K562 (cell line): Measurements from ENCODE around the gene SLC35G2. TPM values are rescaled to one million over a fixed set of nuclear protein-coding genes. Genes with fewer than 3 reads are reported as not detected.

Source experiments
- ATF7 ChIP-seq: fragments of 450-650 bp; IDR thresholded peaks from 2 replicates; pipeline ENCODE4 v1.7.1; 2014; ENCODE audit warnings: mild to moderate bottlenecking, moderate library complexity
- BCL6 ChIP-seq: fragments of 250-450 bp; sonication (Bioruptor Pico); IDR thresholded peaks from 2 replicates; pipeline ENCODE4 v1.4.0; 2020
- BRD9 ChIP-seq: fragments of 450-650 bp; IDR thresholded peaks from 2 replicates; pipeline ENCODE4 v1.6.1; 2018; ENCODE audit warnings: low read depth; ENCODE audit not compliant: partially characterized antibody
- CREB1 ChIP-seq, 2 experiments: sonication (generic) in 1 of 2; formaldehyde crosslinking in 1 of 2; IDR thresholded peaks; 2 replicates each; pipeline versions ENCODE4 v1.6.1 to v1.8.0; 2012 to 2022; ENCODE audit warnings: inconsistent platforms in 1 of 2, mild to moderate bottlenecking in 1 of 2, missing genetic modification reagents in 1 of 2, moderate library complexity in 1 of 2
- CTCFL ChIP-seq: IDR thresholded peaks from 2 replicates; pipeline ENCODE4 v1.6.1; 2011; ENCODE audit warnings: borderline replicate concordance, low read depth, mild to moderate bottlenecking, moderate library complexity, low read length; ENCODE audit not compliant: insufficient read depth, poor library complexity, severe bottlenecking
- FOXA3 ChIP-seq, 2 experiments: fragments of 450-650 bp in 1 of 2; sonication (generic) in 1 of 2; formaldehyde crosslinking; IDR thresholded peaks in 1 of 2; conservative IDR thresholded peaks in 1 of 2; 2 replicates each; pipeline versions ENCODE4 v1.4.0 to v1.8.0; 2020 to 2022; ENCODE audit warnings: mild to moderate bottlenecking in 2 of 2, missing genetic modification reagents in 1 of 2
- HNRNPLL ChIP-seq: fragments of 200-400 bp; formaldehyde crosslinking; IDR thresholded peaks from 2 replicates; pipeline ENCODE4 v1.6.1; 2017; ENCODE audit warnings: low read length, low read depth, mild to moderate bottlenecking; ENCODE audit not compliant: poor library complexity, severe bottlenecking
- IRF2 ChIP-seq: sonication (generic); formaldehyde crosslinking; IDR thresholded peaks from 2 replicates; pipeline ENCODE4 v1.8.1; 2022; ENCODE audit warnings: mild to moderate bottlenecking, missing genetic modification reagents
- KDM2B ChIP-seq: fragments of 250-450 bp; sonication (Bioruptor Pico); IDR thresholded peaks from 2 replicates; pipeline ENCODE4 v1.8.0; 2021; ENCODE audit warnings: mild to moderate bottlenecking, moderate library complexity
- NCOA6 ChIP-seq: fragments of 450-650 bp; IDR thresholded peaks from 2 replicates; pipeline ENCODE4 v1.6.1; 2017; ENCODE audit warnings: mild to moderate bottlenecking
- NFXL1 ChIP-seq: fragments of 450-650 bp; formaldehyde crosslinking; IDR thresholded peaks from 2 replicates; pipeline ENCODE4 v1.4.0; 2021; ENCODE audit warnings: mild to moderate bottlenecking
- NRF1 ChIP-seq, 2 experiments: fragments of 450-650 bp; IDR thresholded peaks in 1 of 2; conservative IDR thresholded peaks in 1 of 2; 2 replicates each; pipeline ENCODE4 v1.6.1; 2014; ENCODE audit warnings: mild to moderate bottlenecking in 2 of 2
- OTX1 ChIP-seq: fragments of 450-650 bp; formaldehyde crosslinking; IDR thresholded peaks from 2 replicates; pipeline ENCODE4 v1.4.0; 2022; ENCODE audit warnings: mild to moderate bottlenecking
- POLR2G ChIP-seq: fragments of 200-400 bp; formaldehyde crosslinking; IDR thresholded peaks from 2 replicates; pipeline ENCODE4 v1.6.1; 2017; ENCODE audit warnings: low read depth, mild to moderate bottlenecking, antibody characterized with exemption, low read length, moderate library complexity
- PTTG1 ChIP-seq: fragments of 450-650 bp; IDR thresholded peaks from 2 replicates; pipeline ENCODE4 v1.6.1; 2016; ENCODE audit warnings: low read depth, mild to moderate bottlenecking, missing genetic modification characterization, missing compliant biosample characterization
- USF1 ChIP-seq: sonication (generic); formaldehyde crosslinking; IDR thresholded peaks from 2 replicates; pipeline ENCODE4 v1.9.0; 2022; ENCODE audit warnings: mild to moderate bottlenecking, missing genetic modification reagents
- ZNF12 ChIP-seq: sonication (generic); formaldehyde crosslinking; IDR thresholded peaks from 2 replicates; pipeline ENCODE4 v1.4.0; 2020; ENCODE audit warnings: mild to moderate bottlenecking, missing genetic modification reagents
- ZNF695 ChIP-seq: fragments of 450-650 bp; formaldehyde crosslinking; IDR thresholded peaks from 2 replicates; pipeline ENCODE4 v1.4.0; 2020; ENCODE audit warnings: mild to moderate bottlenecking, moderate library complexity
- polyA plus RNA-seq, 8 experiments: library from polyadenylated mRNA; depleted of rRNA in 4 of 8; stranded (reverse) in 5 of 8; unstranded in 3 of 8; fragments of >200 nt; fragmentation: Nextera tagmentation in 2 of 8; fragmentation: Illumina TruSeq in 1 of 8; extraction: Ambion mirVana in 2 of 8; extraction: Trizol in 1 of 8; gene quantifications; 2 replicates each; pipeline versions ENCODE4 v1.2.1 to v1.2.3, GENCODE V29; 2011 to 2014; ENCODE audit warnings: inconsistent platforms in 1 of 8, missing spikeins in 1 of 8
- total RNA-seq, 7 experiments: library from RNA; depleted of rRNA in 6 of 7; stranded (reverse); fragments of >200 nt in 6 of 7; fragmentation: Illumina TruSeq in 2 of 7; extraction: Trizol in 2 of 7; gene quantifications; 2 replicates each; pipeline versions ENCODE4 v1.2.1 to v1.2.3, GENCODE V29; 2011 to 2021; ENCODE audit warnings: low replicate concordance in 1 of 7
- TF ChIP-seq, protein P1 (sequence below): fragments of 250-450 bp; sonication (Bioruptor Pico); IDR thresholded peaks from 2 replicates; pipeline ENCODE4 v1.8.0; 2022; ENCODE audit warnings: inconsistent platforms, mild to moderate bottlenecking, moderate library complexity, borderline replicate concordance
- TF ChIP-seq, protein P2 (sequence below), 2 experiments: IDR thresholded peaks; 2 replicates each; pipeline ENCODE4 v1.6.1; 2012; ENCODE audit warnings: improper control_type of control experiment in 2 of 2, low read depth in 2 of 2, low read length in 2 of 2, borderline replicate concordance in 1 of 2

The SLC35G2 gene
- total and polyA plus RNA-seq, 9 of the 15 experiments (the other 6 are each of a cell fraction or from before 2014, with no cell fraction given) = 2.6 to 5.9 (median 3.2) TPM

GRCh38 chr3:136861890-136862616 lies 43.1 kb downstream of the SLC35G2 start, which contains the start of gene NCK1 (continued):
- TF ChIP-seq CTCFL (no peak), OTX1 (CRISPR knock-in tag) (no peak), IRF2 (CRISPR knock-in tag) (no peak), NCOA6 (peak; percentile 40; the same call in 1 of the 2 replicates), BRD9 (no peak), ZNF12 (CRISPR knock-in tag) (no peak), ATF7 (peak; percentile 62; the same call in 1 of the 2 replicates), NFXL1 (no peak), HNRNPLL (peak; percentile 83), KDM2B (0 out of 2 replicates have a peak, but pooled peaks have one; percentile 13), POLR2G (peak; percentile 98), NRF1 (conservative IDR thresholded peaks at IDR 0.05 in 1 of 2, IDR thresholded peaks at IDR 0.05 in 1 of 2) (peak; percentile 91 to 92), PTTG1 (tag) (no peak), CREB1 (IDR thresholded peaks at IDR 0.05) (peak; percentile 69), CREB1 (CRISPR knock-in tag; IDR thresholded peaks at IDR 0.05) (peak; percentile 75), BCL6 (no peak), ZNF695 (no peak), USF1 (peak; percentile 48; the same call in 1 of the 2 replicates), FOXA3 (CRISPR knock-in tag; conservative IDR thresholded peaks at IDR 0.05 in 1 of 2, IDR thresholded peaks at IDR 0.05 in 1 of 2) (peak in 1 of 2 experiments; percentile 75; a peak in 1 of 4 replicates)
- TF ChIP-seq, protein P1, sequence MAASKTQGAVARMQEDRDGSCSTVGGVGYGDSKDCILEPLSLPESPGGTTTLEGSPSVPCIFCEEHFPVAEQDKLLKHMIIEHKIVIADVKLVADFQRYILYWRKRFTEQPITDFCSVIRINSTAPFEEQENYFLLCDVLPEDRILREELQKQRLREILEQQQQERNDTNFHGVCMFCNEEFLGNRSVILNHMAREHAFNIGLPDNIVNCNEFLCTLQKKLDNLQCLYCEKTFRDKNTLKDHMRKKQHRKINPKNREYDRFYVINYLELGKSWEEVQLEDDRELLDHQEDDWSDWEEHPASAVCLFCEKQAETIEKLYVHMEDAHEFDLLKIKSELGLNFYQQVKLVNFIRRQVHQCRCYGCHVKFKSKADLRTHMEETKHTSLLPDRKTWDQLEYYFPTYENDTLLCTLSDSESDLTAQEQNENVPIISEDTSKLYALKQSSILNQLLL (CRISPR knock-in tag) = no peak
- TF ChIP-seq, protein P2, sequence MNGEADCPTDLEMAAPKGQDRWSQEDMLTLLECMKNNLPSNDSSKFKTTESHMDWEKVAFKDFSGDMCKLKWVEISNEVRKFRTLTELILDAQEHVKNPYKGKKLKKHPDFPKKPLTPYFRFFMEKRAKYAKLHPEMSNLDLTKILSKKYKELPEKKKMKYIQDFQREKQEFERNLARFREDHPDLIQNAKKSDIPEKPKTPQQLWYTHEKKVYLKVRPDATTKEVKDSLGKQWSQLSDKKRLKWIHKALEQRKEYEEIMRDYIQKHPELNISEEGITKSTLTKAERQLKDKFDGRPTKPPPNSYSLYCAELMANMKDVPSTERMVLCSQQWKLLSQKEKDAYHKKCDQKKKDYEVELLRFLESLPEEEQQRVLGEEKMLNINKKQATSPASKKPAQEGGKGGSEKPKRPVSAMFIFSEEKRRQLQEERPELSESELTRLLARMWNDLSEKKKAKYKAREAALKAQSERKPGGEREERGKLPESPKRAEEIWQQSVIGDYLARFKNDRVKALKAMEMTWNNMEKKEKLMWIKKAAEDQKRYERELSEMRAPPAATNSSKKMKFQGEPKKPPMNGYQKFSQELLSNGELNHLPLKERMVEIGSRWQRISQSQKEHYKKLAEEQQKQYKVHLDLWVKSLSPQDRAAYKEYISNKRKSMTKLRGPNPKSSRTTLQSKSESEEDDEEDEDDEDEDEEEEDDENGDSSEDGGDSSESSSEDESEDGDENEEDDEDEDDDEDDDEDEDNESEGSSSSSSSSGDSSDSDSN (IDR thresholded peaks at IDR 0.05; ENCODE audit: borderline replicate concordance in 1 of 2, low read depth in 2 of 2, low read length in 2 of 2) = 0 out of 4 replicates have a peak, but pooled peaks of 1 of the 2 experiments have one; percentile 12
